Suprapubic skin (tissue), 3 donors: ENCODE data around the gene OR51E2.

Experiments used
- EP300 ChIP-seq: sonication (generic); formaldehyde crosslinking; IDR thresholded peaks from one replicate; pipeline ENCODE4 v1.6.1; 2017; ENCODE audit warnings: antibody characterized with exemption
- POLR2A ChIP-seq, 2 donors: fragments of 450-650 bp; IDR thresholded peaks; one replicate each; pipeline ENCODE4 v1.6.1; 2017; ENCODE audit warnings: antibody characterized with exemption in 2 of 2, mild to moderate bottlenecking in 2 of 2, moderate library complexity in 2 of 2
- TF ChIP-seq, protein P1 (sequence below), 2 donors: fragments of 200-600 bp in 1 of 2; fragments of 450-650 bp in 1 of 2; sonication (generic) in 1 of 2; IDR thresholded peaks; one replicate each; pipeline ENCODE4 v1.5.1; 2016 to 2019; ENCODE audit warnings: antibody characterized with exemption in 2 of 2, mild to moderate bottlenecking in 1 of 2, moderate library complexity in 1 of 2

DNA sequence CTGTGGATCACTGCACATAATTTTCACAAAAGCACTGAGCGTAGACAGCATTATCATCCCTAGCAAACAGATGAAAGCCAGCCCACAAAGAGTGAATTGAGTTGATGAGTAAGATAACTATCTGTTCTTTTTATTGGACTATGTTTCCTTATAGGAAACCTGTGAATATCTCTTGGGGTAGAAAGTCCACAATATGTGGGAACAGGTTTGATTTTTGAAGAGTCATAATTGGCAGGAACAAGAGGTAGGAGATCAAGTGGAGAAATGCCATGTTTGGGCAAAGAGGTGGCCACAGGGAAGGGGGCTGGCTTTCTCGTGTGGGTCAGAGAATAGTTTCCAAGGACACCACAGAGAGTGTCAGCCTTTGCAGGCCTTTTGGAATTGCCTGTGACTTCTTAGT is 23.9 kb downstream of the OR51E2 start:
- TF ChIP-seq EP300 (no peak), POLR2A (IDR thresholded peaks at IDR 0.05) (no peak)
- TF ChIP-seq, protein P1, sequence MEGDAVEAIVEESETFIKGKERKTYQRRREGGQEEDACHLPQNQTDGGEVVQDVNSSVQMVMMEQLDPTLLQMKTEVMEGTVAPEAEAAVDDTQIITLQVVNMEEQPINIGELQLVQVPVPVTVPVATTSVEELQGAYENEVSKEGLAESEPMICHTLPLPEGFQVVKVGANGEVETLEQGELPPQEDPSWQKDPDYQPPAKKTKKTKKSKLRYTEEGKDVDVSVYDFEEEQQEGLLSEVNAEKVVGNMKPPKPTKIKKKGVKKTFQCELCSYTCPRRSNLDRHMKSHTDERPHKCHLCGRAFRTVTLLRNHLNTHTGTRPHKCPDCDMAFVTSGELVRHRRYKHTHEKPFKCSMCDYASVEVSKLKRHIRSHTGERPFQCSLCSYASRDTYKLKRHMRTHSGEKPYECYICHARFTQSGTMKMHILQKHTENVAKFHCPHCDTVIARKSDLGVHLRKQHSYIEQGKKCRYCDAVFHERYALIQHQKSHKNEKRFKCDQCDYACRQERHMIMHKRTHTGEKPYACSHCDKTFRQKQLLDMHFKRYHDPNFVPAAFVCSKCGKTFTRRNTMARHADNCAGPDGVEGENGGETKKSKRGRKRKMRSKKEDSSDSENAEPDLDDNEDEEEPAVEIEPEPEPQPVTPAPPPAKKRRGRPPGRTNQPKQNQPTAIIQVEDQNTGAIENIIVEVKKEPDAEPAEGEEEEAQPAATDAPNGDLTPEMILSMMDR (IDR thresholded peaks at IDR 0.05), result no peak
